AG04449 (cell line): ENCODE results near the gene GPR55.

ENCODE experiments used
- CTCF ChIA-PET: fragments of 350-600 bp; formaldehyde crosslinking; extraction: SDS; loops from one replicate; lab custom pipeline; 2021; ENCODE audit warnings: antibody characterized with exemption; lab: Yijun Ruan, JAX
- POLR2A ChIA-PET: fragments of 400-600, 350-600 bp; formaldehyde crosslinking; extraction: SDS; loops from one replicate; lab custom pipeline; 2020; ENCODE audit warnings: antibody characterized with exemption, inconsistent platforms; lab: Yijun Ruan, JAX
- DNase-seq: peaks from one replicate; pipeline ENCODE4 v3.0.0-alpha.2; 2010; ENCODE audit warnings: low read depth, low spot score
- H3K4me3 ChIP-seq: 2 replicates; pipeline ENCODE4 v1.5.1; 2011; ENCODE audit warnings: low read depth, mild to moderate bottlenecking, control low read depth, low read length
- CTCF ChIP-seq: IDR thresholded peaks from one replicate; pipeline ENCODE4 v1.5.1; 2011; ENCODE audit warnings: mild to moderate bottlenecking, moderate library complexity, low read length, control low read depth, inconsistent platforms; ENCODE audit not compliant: insufficient read depth; ENCODE audit errors: missing control alignments

Gene GPR55

GRCh38 chr2:230863442-230864121 lies 61.5 kb downstream of the GPR55 start:
- CTCF ChIA-PET = interaction anchor here (1.2 to 3.9 kb wide), 6 partner anchors 8 to 26 kb away, joined by 4 to 38 read pairs (median 6); no protein-coding TSS in a partner anchor

GRCh38 chr2:230863031-230863430 lies 62.0 kb downstream of the GPR55 start:
- no peak for DNase-seq
- ChIA-PET POLR2A (no interaction called here), CTCF (interaction anchor here (1.2 to 3.9 kb wide), 3 partner anchors 12 to 22 kb away, joined by 6 to 38 read pairs (median 6); no protein-coding TSS in a partner anchor)
- no peak for TF ChIP-seq CTCF
- H3K4me3 ChIP-seq = no peak overlapping the region

More at GRCh38 chr2:230863442-230864121, 61.5 kb downstream of the GPR55 start:
- POLR2A ChIA-PET = no interaction called here
- no peak overlapping the region for H3K4me3 ChIP-seq
- no peak for TF ChIP-seq CTCF
- no peak for DNase-seq

GRCh38 chr2:230862292-230862691 lies 62.8 kb downstream of the GPR55 start:
- DNase-seq = no peak
- ChIA-PET POLR2A (no interaction called here), CTCF (interaction anchor here (2.5 to 3.9 kb wide), 2 partner anchors 10 to 14 kb away, joined by 20 to 38 read pairs; no protein-coding TSS in a partner anchor)
- H3K4me3 ChIP-seq = no peak overlapping the region
- TF ChIP-seq CTCF = no peak

- no peak overlapping the region for H3K4me3 ChIP-seq
- no peak for TF ChIP-seq CTCF
- DNase-seq = no peak
- CTCF ChIA-PET = interaction anchor here (1.2 to 3.9 kb wide), 3 partner anchors 10 to 191 kb away, joined by 3 to 38 read pairs (median 20); no protein-coding TSS in a partner anchor
- POLR2A ChIA-PET = no interaction called here
Observed at GRCh38 chr2:230861552-230862255, 63.3 kb downstream of the GPR55 start.
